Measurements from ENCODE around the gene RAB27B.

DNA sequence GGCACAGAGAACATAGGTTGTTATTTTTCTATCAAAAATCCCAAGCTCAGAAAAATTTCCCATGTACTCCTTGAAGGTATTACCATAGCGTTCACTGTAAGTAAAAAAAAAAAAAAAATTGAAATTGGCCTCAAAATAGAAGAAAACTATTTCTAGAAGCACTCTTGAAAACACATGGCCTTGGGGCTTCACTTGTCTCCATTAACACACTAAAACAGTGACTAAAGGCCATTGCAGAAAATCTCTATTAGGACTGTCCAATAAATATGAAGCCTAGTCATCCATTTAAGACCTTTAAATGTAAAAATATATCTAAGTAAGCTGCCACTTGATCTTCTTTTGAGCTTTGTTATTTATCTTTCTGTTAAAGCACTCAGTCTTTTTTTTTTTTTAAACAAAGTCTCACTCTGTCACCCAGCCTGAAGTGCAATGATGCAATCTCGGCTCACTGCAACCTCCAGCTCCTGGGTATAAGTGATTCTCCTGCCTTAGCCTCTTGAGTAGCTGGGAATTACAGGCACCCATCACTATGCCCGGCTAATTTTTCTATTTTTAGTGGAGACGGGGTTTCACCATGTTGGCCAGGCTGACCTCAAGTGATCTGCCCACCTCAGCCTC, 95.2 kb downstream of the RAB27B start:
- TF ChIP-seq CTCF (conservative IDR thresholded peaks at IDR 0.05 in 1 of 2, IDR thresholded peaks at IDR 0.05 in 1 of 2; ENCODE audit: extremely low read depth in 1 of 2, insufficient read depth in 1 of 2, low read depth in 1 of 2, low read length in 2 of 2) = no peak
- TF ChIP-seq EZH2 (IDR thresholded peaks at IDR 0.05; ENCODE audit: borderline replicate concordance, low read length) = no peak

Data from mammary epithelial cell (primary cell).